OCI-M1 (cell line): ENCODE results near the gene SLC44A1.

ENCODE experiments used
- DNase-seq: peaks from one replicate; lab custom pipeline; 2025; lab: John Stamatoyannopoulos, UW

The SLC44A1 gene

DNA sequence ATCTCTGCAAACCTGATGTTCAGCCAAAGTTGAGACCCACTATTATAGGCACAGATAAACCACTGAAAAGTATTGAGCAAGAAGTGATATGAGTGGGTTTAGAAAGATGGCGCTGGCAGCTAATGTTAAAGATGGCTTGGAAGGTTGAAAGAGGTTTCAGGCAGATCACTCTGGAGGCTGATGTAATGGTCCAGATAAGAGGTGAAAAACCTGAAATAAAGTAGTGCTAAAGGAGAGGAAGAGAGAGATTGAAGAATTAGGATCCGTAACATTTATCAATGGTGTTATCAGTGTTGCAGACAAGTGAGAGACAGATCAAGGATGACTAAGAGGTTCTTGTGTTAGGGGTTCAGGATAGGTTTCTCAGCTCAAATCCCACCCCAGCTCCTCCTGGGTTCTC is 58.3 kb downstream of the SLC44A1 start:
- DNase-seq, result peak; percentile 19

DNA sequence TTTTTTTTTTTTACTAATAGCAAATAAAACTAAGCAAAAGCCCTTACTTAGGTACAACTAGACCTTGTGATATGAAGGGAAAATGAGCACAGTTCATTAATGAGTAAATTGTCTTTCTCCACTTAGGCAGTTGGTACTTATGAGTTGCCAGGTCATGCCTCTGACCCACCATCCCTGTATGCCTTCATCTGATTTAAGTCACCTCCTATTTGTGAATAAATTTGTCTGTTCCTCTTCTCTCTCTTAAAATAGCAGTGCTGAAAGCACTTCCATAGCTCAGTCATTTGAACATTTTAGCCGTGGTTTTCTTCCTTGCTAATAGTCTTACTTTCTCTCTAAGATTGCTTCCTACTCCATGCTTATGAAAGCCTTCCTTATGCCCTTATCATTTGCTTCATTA is 61.4 kb downstream of the SLC44A1 start:
- peak; percentile 34 for DNase-seq

DNA sequence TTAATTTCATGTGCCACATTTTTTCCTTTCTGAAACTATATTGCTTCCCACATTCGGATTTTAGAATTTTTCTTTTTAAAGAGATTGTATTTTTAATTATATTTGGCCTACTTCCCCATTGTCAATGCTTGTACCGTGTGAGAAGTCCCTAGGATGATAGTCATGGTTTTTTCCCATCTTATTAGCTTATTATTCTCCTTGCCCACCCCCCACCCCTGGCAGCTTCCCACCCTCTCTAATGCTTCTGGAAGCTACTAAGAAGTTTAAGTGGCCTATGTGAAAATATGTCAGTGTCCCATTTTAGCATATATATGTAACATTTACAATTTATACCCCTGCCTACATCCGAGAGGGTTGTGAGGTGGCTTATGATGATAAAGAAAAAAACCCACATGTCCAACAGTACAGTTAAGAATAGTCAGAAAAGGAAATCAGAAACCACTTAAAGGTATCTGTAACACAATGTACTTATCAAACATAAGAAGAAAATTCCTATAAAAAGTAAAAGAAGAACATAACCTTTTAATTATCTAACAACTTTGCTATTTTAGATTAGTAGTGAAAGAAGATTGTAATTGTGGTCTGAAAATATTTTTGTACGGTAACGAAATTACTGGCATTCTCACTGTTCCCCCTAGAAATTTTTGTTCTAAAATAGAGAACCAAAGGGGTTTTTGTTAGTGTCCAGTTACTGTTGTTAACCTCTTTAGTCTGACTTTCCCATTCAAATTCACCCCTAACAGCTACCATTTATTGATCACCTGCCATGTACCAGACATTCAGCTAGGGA is 62.1 kb downstream of the SLC44A1 start:
- DNase-seq, result no peak

DNA sequence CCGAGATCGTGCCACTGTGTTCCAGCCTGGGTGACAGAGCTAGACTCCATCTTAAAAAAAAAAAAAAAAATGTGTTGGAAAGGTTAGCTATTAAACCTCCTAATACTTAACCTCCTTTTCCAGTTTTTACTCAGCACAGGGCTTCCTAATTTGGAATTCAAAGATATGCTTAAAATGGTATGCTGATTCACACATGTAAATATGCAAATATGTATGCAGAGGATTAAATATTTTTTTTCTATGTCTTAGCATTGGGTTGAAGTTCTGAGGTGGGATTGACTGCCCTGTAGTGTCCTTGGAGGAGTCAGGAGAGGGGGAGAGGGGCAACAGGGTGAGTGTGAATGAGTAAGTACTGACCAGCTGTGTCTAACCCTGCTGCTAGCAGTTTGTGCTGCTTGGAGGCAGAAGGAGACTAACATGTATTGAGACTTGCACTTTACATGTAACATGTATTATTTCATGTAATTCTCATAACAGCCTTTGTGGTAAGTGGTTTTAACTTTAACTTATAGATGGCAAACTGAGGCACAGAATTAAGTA is 63.2 kb downstream of the SLC44A1 start:
- no peak for DNase-seq

DNA sequence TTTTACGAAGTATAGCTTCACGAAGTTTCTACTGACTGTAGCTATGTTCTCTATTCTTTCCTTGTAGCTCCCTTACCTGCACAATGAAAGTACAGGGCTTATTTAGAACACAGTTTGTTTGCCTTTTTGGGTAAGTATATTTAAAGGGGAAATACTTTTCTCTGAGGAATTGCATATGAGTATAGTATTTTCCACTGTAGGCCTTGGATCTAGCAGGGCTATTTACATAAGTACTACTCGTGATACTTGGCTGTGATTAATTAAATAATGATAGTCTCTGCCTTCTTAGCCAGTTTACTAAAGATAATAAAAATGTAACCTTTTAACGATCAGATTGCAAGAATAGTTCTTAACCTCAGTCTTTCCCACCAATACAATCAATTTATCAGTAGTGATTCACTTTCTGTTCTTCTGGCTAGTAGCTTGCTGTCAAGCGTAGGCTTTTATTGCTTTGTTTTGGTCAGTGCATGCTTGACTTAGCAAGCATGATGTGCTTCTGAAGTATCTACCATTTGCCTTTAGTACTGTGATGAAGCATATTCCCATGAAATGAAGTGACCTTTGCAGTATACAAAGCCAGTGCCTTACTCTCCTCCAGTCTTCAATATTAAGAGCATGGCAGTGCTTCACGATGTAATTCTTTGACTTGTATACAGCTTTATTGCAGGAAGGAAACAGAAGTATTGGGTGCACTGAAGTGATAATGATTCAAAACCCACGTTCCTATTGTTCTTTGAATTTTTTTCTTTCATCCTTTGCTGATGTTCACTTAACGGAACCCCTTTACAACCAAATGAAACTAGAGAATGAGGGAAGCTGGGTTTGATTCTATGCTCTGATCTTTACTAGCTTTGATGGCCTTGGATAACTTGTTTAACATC is 64.2 kb downstream of the SLC44A1 start:
- DNase-seq, result no peak

DNA sequence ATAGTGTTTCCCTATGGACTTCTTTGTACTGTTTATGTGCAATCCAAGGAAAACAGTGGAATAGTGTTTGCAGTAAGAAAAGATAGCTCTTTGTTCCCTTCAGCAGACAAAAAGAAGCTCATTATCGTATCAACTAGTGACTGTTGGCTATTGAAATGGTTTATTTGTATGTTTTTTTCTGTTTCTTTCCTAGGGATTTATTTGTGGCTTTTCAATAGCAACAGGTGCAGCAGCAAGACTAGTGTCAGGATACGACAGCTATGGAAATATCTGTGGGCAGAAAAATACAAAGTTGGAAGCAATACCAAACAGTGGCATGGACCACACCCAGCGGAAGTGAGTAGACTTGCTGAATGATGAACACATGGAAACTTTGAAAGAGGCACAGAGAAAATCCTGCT is 65.1 kb downstream of the SLC44A1 start:
- DNase-seq, result no peak

DNA sequence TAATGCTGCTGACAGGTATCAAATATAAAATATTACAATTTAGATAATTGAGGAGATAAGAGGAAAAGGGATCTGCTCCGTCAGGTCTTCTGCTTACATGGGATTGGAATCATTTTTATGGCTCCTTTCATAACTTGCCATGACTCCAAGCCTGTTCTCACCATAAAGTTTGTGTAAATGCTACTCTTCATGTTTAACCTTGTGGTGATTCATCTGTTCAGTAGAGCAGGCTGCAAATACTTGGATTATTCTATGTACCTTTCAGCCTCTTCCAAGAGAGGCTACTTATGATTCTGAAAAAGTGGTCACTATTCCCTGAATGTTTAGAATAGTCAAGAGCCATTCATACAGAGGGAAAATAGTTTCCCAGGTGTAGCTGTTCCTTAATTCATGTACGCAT is 66.9 kb downstream of the SLC44A1 start:
- no peak for DNase-seq

DNA sequence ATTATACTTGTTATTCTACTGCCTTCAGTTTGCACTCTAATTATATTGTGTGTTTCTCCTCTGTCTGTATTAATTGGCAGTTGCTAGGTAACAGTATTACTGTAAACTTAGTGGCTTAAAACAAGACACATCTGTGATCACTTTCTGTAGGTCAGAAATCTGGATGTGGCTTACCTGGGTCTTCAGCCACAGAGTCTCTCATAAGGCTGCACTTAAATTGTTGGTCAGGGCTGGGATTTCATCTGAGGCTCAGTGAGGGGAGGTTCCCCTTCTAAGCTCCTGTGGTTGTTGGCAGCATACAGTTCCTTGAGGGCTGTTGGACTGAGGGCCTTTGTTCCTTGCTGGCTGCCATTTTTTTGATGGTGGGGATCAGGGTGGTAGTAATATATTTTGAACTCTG is 68.8 kb downstream of the SLC44A1 start:
- DNase-seq, result no peak

DNA sequence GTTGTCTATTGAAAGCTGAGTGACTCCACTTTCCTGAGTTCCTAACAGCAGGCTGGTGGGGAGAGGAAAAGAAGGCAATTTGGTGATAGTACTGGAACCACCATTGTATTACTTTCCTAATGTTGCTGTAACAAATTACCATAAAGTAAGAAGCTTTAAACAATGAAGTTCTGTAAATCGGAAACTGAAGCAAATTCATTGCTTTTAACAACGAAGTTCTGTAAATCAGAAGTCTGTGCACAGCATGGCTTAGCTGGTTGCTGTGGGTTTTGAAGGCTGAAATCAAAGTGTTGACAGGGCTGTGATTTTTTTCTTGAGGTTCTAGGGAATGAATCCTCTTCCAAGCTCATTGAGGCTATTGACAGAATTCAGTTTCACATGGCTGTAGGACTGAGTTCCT is 72.3 kb downstream of the SLC44A1 start:
- no peak for DNase-seq

DNA sequence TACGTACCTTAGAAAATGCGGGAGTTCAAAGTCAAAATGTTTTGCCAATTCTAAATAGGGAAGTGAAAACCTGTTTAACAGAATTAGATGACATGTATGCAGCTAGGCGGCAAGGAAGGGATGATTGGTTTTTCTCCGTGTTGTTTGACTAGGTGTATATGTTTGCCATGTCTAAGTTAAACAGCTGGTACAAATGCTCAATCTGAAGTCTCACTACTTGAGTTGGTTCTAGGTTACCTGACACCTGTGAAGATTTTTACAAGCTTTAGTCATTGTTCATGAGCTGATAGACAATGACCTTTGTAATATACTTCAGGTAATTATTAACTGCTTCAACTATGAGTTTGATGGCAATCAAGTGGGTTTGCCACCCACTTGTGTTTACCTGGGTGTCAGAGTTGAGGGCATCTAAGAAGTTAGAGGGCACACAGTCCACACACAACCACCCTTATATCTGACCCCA is 74.3 kb downstream of the SLC44A1 start:
- no peak for DNase-seq

DNA sequence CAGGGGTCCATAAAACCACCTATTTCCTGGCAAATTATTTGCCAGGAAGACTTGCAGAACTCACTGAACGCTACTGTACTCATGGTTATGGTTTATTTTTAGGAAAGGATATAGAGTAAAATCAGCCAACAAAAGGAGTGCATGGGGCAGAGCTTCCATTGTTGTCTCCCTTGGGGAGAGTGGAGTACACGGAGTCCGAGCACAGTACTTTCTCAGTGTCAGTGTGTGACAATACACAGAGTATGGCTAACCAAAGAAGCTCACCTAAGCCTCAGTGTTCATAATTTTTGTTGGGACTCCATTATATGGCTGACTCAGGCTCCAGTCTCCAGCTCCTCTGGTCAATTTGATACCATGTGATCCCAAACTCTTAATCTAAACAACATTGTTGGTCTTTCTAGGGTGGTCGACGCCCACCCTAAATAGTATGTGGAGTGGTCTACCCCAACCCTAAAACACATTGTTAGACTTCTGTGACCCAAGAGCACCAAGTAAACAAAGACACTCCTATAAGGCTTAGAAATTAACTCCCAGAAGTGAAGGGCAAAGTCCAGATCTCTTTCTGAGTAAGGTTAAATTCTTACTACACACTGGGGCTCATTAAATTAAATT is 74.9 kb downstream of the SLC44A1 start:
- no peak for DNase-seq

DNA sequence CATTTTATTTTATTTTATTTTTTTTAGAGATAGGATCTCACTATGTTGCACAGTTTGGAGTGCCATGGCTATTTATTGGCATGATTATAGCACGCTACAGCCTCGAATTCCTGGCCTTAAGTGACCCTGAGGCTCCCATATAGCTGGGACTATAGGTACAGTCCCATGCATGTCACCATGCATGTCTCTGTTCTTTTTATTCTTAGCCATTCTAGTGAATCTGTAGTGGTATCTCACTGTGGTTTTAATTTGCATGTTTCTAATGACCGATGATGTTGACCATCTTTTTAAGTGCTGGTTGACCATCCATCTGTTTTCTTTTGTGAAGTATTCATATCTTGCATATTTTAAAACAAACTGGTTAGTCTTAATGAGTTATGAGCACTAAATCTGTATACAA is 76.1 kb downstream of the SLC44A1 start:
- DNase-seq, result no peak

DNA sequence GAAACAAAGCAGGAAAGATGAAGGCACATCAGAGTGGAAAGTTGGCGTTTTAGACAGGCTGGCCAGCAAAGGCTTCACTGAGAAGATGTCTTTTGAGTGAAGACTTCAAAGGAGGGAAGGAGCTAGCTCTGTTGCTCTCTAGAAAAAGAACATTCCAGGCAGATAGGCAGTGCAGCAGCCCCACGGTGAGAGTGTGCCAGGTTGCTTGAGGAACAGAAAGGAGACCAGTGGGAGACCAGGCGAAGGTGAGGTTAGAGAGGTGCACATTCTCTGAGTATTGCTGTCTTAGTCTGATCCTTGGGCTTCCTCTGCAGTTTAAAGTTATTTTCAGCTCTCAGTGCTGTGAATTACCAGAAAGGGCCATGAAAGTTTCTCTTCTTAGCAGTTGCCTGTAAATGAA is 83.8 kb downstream of the SLC44A1 start:
- DNase-seq, result no peak

DNA sequence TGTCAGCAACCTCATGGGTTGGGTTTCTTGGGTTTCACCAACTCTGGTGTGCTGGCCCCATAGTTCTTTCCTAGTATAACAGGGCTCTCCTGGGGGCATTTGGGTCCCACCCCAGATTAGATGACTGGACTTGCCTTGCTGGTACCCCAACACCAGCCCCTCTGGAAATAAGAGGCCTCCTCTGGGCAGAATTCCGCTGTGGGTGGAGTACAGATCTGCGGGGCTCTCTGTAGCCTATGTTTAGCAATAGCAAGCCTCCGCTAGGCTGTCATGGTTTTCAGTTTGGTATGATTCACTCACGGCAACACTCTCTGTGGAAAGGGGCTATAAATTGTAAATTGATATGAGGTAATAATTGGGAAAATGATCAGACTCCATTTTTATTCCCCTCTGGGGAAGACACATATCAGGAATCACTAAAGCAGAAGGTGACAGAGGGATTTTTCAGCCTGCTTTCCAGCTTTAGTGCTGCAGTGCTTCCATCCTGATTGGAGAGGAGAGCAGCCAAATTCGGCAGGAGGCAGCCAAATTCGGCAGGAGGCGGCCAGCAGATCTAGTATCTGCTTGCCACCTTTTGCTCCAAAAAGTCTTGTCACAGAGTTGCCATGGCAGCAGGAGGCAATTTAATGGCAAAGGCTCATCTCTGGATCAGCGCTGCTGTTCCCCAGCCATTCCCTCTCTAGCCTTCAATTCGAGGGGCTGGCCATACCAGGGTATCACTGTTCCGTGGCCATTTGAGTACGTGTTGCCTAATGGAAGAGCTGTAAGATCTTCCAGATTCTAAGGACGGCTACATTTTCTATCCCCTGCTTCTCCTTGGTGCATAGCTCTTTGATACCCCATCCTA is 84.6 kb downstream of the SLC44A1 start:
- DNase-seq, result no peak

DNA sequence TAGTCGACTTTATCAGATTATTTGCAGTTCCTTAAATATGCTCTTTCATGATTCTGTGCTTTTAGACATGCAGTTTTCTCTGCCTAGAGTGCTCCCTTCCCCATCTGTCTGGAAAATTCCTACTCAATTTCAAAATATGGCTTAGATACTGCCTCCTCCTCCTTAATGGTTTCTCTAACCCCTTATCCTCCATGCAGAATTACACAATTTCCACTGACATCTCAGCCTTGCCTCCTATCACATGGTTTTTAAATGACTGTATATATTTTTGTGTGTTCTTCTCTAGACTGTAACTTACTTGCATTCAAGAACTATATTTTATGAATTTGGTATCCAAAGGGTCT is 85.2 kb downstream of the SLC44A1 start:
- DNase-seq, result peak; percentile 13

DNA sequence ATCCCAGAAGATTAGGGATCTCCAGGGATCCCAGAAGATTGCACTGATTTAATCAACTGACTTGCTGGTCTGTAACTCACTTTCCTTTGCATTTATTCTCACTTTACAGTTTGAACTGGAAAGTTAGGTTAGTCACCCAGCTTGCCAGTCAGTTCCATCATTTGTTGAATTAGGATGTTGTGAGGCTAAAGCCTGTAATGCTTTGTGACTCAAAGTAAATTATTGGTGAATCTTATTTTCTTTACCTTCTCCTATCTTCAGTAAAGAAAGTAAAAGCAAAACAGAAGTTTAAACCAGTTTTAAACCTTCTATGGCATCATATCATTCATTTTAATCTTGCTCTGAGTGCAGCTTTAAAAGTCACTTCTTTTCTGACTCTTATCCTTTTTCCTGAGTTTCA is 85.8 kb downstream of the SLC44A1 start:
- no peak for DNase-seq

DNA sequence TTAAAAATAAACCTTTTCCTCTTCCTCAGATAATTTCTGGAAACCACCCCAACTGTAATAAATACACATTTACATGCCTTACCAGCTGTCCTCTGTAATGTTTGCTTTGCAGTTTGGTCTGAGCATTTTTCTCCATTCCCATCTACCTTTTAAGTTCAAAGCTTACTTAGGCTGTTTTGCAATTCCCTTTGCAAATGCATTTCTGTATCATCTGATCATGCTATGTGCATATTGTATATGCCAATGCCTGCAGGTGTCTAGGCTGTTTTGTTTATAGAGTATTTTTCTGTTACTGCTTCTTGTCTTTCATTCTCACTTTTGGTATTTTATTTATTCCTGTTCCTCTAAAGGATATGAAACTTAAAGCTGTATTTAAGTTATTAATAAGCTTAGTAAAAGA is 86.3 kb downstream of the SLC44A1 start:
- DNase-seq, result no peak

DNA sequence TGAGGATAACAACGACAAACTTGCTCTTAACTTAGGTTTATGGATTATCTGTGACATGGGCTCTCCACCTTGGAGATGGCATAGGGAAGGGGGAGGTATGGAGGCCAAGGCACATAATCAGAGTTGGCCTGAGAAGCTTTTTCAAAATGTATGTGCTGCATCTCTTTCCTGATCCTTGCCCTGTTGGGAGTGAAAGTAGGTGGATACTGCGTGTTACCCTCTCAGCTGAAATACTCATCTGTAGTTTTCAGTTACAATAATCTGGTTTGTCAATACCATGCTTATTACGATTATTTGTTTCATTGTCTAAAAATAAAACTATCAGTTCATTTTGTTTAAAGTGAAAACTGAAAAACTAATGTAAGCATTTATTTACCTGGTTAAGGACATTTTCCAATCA is 86.7 kb downstream of the SLC44A1 start:
- DNase-seq, result no peak

DNA sequence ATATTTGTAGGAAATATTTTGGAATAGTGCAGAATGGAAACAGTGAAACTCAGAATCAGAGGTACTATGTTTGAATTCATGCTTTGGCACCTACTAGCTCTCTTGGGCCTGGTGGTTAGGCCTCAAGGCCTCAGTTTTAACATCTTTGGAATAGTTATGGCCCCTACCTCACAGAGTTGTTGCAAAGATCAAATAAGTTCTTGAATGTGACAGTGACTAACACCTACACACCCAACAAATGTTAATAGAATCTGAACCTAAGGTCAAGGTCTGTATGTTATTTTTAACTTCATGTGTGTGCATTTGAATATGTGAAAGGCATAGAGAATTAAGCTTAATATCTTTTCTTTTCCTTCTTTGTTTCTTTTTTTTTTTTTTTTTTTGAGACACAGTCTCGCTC is 87.3 kb downstream of the SLC44A1 start:
- no peak for DNase-seq

DNA sequence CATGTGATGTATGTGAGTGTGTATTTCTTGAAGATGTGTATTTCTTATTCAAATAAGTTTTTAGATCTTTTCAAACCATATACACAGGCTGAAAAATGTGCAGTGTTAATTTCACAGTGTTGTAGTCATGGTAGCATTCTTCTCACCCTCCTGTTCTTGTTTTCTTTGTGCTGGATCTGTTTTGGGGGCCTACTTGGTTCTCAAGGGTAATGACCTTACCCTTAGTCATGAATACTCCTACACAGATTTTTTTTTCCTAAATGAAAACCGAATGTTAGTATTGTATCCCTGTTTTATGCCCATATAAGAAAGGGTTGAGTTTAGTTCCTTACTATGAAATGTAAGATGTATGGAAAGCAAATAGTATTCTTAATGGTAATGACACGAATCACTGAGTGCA is 88.0 kb downstream of the SLC44A1 start:
- DNase-seq, result no peak

DNA sequence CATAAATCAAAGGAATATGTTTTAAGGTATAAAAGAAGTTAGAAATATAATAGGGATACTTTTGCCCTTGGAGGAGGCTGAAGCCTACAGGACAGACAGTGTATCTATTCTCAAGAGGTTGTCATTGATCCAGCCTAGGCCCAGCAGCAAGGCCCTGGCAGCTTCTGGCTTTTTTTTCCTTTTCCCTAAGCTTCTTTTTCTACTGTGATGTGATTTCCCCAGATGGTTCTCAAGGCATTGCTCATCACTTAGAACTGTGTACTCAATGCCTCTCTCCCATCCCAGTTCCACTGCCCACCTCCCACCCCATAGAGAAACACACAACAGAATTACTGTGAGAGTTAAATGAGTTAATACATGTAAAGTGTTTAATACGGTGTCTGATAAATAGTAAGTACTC is 88.6 kb downstream of the SLC44A1 start:
- no peak for DNase-seq

DNA sequence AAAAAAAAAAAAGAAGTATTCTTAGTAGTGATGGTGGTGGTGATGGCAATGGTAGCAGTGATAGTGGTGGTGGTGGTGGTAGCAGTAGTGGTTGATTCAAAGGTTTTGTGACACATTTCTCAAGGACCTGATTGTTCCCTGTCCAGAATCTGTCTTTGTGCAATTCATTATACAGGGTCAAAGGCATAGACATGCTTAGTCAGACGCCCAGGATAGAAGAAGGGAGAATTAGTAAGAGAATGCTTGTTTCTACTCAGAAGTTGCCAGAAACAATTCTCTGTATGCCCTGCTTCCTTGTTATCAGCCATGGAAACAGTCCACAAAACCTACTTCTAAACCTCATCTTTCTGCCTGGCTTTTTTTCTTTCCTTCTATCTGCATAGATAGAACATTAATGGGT is 89.4 kb downstream of the SLC44A1 start:
- DNase-seq, result peak; percentile 15
